ENCODE measurements around the gene PRDX6. TPM values are rescaled to one million over a fixed set of nuclear protein-coding genes. Genes with fewer than 3 reads are reported as not detected.
"Not testable (repeated sequence)": the region's sequence is repeated elsewhere in the genome, so short reads cannot be mapped to it uniquely, and the experiment has no call there.

Gene PRDX6
- total and polyA plus RNA-seq, 2 donors (not counting 3 experiments of a cell fraction or from before 2014, with no cell fraction given), result 145 to 288 TPM

DNA sequence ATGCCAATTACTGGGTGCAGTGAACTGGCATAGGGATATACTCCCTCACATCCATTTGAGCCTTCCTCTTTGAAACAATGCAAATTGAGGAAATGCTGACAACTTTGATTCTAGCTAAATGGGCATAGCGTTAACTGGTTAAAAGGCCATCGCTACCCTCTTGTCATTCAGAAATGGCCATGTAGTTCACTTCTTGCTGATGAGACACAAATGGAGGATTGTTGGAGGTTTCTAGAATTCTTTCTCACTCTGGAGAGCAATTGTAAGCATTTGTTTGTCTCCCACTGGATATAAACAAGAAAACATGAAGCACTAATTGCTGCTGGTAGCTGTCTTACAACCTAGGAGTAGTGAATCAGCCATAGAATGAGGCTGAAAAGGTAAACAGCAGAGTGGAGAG lies 14.4 kb downstream of the PRDX6 start:
- POLR2A ChIA-PET, result no interaction called here
- TF ChIP-seq MYC (IDR thresholded peaks at IDR 0.05; ENCODE audit: low read depth, low read length) (no peak), POLR2A (IDR thresholded peaks at IDR 0.05; ENCODE audit: low read depth, low read length) (no peak), JUN (IDR thresholded peaks at IDR 0.05; ENCODE audit: borderline replicate concordance, insufficient read depth, insufficient read length, low read depth) (no peak), FOS (IDR thresholded peaks at IDR 0.05; ENCODE audit: borderline replicate concordance, insufficient read depth, low read length) (no peak), EZH2 (IDR thresholded peaks at IDR 0.05; ENCODE audit: borderline replicate concordance, low read depth, low read length, severe bottlenecking) (no peak), CTCF (IDR thresholded peaks at IDR 0.05; ENCODE audit: extremely low read depth in 1 of 2, insufficient read depth in 1 of 2, low read depth in 1 of 2, low read length in 2 of 2) (no peak), POLR2AphosphoS5 (IDR thresholded peaks at IDR 0.05; ENCODE audit: insufficient read depth, low read depth, low read length) (no peak), GATA2 (IDR thresholded peaks at IDR 0.05; ENCODE audit: insufficient read depth, insufficient read length, low read depth, low read length) (no peak)
- TF ChIP-seq, protein P1, sequence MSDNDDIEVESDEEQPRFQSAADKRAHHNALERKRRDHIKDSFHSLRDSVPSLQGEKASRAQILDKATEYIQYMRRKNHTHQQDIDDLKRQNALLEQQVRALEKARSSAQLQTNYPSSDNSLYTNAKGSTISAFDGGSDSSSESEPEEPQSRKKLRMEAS (IDR thresholded peaks at IDR 0.05; ENCODE audit: insufficient read depth, insufficient read length), result no peak
- dilution Hi-C loops (cut with MboI; ENCODE audit: extremely low pct_ligation_motif_present, low sequenced_read_pairs), result no loop called here

DNA sequence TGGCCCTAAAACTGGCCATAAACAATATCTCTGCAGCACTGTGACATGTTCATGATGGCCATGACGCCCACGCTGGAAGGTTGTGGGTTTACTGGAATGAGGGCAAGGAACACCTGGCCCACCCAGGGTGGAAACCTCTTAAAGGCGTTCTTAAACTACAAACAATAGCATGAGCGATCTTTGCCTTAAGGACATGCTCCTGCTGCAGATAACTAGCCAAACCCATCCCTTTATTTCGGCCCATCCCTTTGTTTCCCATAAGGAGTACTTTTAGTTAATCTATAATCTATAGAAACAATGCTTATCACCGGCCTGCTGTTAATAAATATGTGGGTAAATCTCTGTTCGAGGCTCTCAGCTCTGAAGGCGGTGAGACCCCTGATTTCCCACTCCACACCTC lies 16.0 kb downstream of the PRDX6 start:
- H3K4me1 ChIP-seq (ENCODE audit: control insufficient read depth, extremely low read depth, insufficient read depth, low read length); H3K27ac ChIP-seq (ENCODE audit: insufficient read depth, low read depth, low read length); H2AFZ ChIP-seq (ENCODE audit: low read depth, low read length); BruUV-seq (replicated peaks); POLR2A ChIA-PET; H4K20me1 ChIP-seq (replicated peaks; ENCODE audit: control insufficient read depth, extremely low read depth, insufficient read depth, low read length); dilution Hi-C loops (cut with MboI; ENCODE audit: extremely low pct_ligation_motif_present, low sequenced_read_pairs); H3K79me2 ChIP-seq (ENCODE audit: control insufficient read depth, insufficient read depth, low read length); H3K27me3 ChIP-seq (ENCODE audit: control insufficient read depth in 2 of 2, insufficient read depth in 2 of 2, low read length in 2 of 2); intact Hi-C loops (cut with micrococcal nuclease); CTCF ChIA-PET; H3K4me3 ChIP-seq (replicated peaks in 1 of 3; ENCODE audit: insufficient read depth in 1 of 3, low read depth in 1 of 3, low read length in 3 of 3); H3K9me3 ChIP-seq (replicated peaks; ENCODE audit: control insufficient read depth, insufficient read depth, low read length); H3K4me2 ChIP-seq (ENCODE audit: insufficient read depth, low read length); DNase-seq (ENCODE audit: low read depth, low spot score); FAIRE-seq; H3K9ac ChIP-seq (replicated peaks; ENCODE audit: extremely low read depth, insufficient read depth, low read length); H3K36me3 ChIP-seq (ENCODE audit: control insufficient read depth in 2 of 2, extremely low read depth in 1 of 2, insufficient read depth in 2 of 2, low read length in 2 of 2); H3K9me1 ChIP-seq (replicated peaks; ENCODE audit: control insufficient read depth, extremely low read depth, insufficient read depth, low read length): not testable (repeated sequence)

More for the DNA sequence above, 14.4 kb downstream of the PRDX6 start:
- H3K4me1 ChIP-seq (ENCODE audit: control insufficient read depth, extremely low read depth, insufficient read depth, low read length), result no peaks in the 10 kb centered on the region
- H3K79me2 ChIP-seq (ENCODE audit: control insufficient read depth, insufficient read depth, low read length), result no peaks in the 10 kb centered on the region
- DNase-seq (ENCODE audit: low read depth, low spot score) (no peak), FAIRE-seq (no peak)
- intact Hi-C loops (cut with micrococcal nuclease), result no loop called here
- H3K9me1 ChIP-seq (replicated peaks; ENCODE audit: control insufficient read depth, extremely low read depth, insufficient read depth, low read length), result no peaks in the 10 kb centered on the region
- no peak overlapping the region for H3K4me2 ChIP-seq (ENCODE audit: insufficient read depth, low read length)
- H3K9me3 ChIP-seq (replicated peaks; ENCODE audit: control insufficient read depth, insufficient read depth, low read length), result no peaks in the 10 kb centered on the region
- no peaks in the 10 kb centered on the region for H4K20me1 ChIP-seq (replicated peaks; ENCODE audit: control insufficient read depth, extremely low read depth, insufficient read depth, low read length)
- H3K27ac ChIP-seq (ENCODE audit: insufficient read depth, low read depth, low read length), result no peak overlapping the region
- H3K4me3 ChIP-seq (replicated peaks in 1 of 3; ENCODE audit: insufficient read depth in 1 of 3, low read depth in 1 of 3, low read length in 3 of 3), result no peak overlapping the region
- H2AFZ ChIP-seq (ENCODE audit: low read depth, low read length), result no peak overlapping the region
- H3K27me3 ChIP-seq (ENCODE audit: control insufficient read depth in 2 of 2, insufficient read depth in 2 of 2, low read length in 2 of 2), result no peaks in the 10 kb centered on the region
- H3K9ac ChIP-seq (replicated peaks; ENCODE audit: extremely low read depth, insufficient read depth, low read length), result no peak overlapping the region
- BruUV-seq (replicated peaks), result no TSS peak
- CTCF ChIA-PET, result interaction anchor here (1.6 kb wide), 1 partner anchor 10 kb away, joined by 4 read pairs; no protein-coding TSS in a partner anchor
- H3K36me3 ChIP-seq (ENCODE audit: control insufficient read depth in 2 of 2, extremely low read depth in 1 of 2, insufficient read depth in 2 of 2, low read length in 2 of 2), result peaks cover 9 to 12% of the 10 kb centered on the region in 2 experiments
